RPMI8226 (cell line): ENCODE measurements around the gene FGGY.
"Not testable (repeated sequence)": the region's sequence is repeated elsewhere in the genome, so short reads cannot be mapped to it uniquely, and the experiment has no call there.

Experiments used
- DNase-seq: peaks from one replicate; pipeline ENCODE4 v3.0.0-alpha.2; 2015

Gene FGGY

GRCh38 chr1:59556802-59557548, 260.1 kb downstream of the FGGY start:
- no peak for DNase-seq

- DNase-seq = no peak
Observed at GRCh38 chr1:59557549-59557885, 260.6 kb downstream of the FGGY start.

DNA sequence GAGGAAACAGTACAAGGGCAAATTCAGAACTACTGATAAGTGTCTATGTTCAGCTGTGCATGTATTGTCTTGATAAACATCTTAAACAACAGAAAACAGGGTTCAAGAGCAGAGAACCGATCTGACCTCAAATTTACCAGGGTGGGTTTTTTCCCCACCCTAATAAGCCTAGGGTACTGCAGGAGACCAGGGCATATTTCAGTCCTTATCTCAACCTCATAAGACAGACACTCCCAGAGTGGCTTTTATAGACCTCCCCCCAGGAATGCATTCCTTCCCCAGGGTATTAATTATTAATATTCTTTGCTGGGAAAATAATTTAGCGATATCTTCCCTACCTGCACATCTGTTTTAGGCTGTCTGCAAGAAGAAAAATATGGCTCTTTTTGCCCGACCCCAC, 261.7 kb downstream of the FGGY start:
- DNase-seq = not testable (repeated sequence)

GRCh38 chr1:59560807-59561450, 264.0 kb downstream of the FGGY start:
- no peak for DNase-seq

- no peak for DNase-seq
Observed at GRCh38 chr1:59561796-59562195, 264.9 kb downstream of the FGGY start.

DNA sequence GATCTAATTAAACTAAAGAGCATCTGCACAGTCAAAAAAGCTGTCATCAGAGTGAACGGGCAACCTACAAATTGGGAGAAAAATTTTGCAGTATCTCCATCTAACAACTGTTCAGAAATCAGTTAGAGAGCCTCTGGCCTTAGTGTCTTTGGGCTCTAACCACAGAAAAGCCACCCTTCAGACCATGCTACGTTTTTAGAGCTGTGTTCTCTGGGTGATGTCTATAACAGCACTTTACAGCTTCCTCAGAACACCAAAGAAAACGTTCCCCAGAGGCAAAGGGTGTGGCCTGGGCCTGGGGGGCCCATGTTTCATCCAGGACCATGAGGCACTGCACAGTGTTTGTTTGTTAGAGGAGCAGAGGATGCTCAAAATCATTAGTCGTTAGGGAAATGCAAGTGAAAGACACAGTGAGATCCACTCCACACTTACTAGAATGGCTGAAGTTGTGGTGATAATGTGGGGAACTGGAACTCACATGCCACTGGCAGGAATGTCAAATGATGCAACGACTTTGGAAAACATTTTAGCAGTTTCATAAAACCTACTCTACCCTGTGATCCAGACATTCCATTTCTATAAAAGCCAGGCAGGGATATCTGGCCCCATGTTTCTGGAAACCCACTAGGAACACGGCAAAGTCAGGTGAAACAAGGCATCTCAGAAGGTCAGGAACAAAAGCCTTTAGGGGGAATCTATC, 267.4 kb downstream of the FGGY start:
- DNase-seq = no peak

DNA sequence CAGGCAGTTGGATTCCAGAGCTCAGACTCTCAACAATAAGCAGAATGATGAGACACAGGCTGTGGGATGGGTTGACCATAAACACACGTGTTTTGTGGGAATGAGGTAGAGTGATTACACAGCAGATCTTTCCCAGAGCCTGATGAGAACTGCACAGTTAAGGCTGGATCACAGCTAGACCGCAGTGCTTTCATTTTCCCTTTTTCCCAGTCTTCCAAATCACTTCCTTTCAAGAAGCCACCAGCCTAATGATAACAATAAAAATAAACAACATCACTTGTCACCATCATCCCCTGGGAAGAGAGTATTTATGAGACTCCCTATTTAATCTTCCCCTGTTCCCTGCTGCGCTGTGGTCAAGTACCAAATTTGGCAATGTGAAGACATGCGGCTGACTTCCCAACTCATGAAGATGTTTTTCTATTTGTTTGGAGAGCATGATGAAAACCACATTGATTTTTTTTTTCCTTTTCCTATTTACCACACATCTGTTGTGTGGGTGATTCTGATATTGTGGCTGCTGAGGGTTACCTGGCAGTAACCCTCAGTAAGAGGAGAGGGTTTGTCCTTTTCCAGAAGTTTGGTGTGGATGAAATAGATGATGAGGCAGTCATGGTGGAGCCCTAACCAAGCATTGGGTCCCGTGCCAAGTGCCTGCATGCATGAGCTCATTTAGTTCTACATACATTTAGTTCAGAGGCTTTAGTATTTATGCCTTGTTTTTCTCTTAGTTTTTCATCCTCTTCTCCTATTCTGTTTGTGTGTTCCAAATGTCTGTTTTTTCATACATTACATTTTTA, 268.9 kb downstream of the FGGY start:
- DNase-seq = no peak

- DNase-seq = no peak
Observed at GRCh38 chr1:59568158-59568935, 271.5 kb downstream of the FGGY start.

GRCh38 chr1:59569198-59569597, 272.3 kb downstream of the FGGY start:
- no peak for DNase-seq

DNA sequence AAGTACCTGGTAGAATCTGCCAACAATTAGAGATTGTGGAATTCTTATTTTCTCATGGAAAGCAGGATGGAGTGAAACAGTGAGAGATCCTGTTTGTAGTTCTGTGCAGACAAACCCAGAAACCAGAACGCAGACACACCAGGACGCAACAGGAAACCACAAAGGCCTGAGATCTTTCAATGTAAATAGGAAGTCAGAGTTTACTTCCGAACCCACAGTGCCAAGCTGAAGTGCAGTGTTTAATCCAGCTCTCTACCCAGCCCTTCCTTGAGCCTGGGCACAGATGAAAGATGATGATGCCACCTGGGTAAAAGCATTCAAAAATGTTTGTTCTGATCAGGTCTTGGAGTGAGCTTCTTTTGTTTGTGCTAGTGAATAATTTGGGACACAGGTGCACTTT, 273.6 kb downstream of the FGGY start:
- no peak for DNase-seq

DNA sequence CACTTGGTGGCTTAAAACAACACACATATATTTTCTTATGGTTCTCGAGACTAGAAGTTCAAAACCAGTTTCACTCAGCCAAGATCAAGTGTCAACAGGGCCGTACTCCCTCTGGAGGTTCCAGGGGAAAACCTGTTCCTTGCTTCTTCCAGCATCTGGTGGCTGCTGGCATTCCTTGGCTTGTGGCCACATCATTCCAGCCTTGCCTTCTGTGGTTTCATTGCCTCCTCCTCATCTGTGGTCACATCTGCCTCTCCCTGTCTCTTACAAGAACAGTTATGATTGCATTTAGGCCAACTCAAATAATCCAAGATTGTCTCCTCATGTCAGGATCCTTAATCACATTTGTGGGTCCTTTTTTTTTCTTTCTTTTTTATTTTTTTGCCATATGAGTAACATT, 277.2 kb downstream of the FGGY start:
- DNase-seq = no peak

DNA sequence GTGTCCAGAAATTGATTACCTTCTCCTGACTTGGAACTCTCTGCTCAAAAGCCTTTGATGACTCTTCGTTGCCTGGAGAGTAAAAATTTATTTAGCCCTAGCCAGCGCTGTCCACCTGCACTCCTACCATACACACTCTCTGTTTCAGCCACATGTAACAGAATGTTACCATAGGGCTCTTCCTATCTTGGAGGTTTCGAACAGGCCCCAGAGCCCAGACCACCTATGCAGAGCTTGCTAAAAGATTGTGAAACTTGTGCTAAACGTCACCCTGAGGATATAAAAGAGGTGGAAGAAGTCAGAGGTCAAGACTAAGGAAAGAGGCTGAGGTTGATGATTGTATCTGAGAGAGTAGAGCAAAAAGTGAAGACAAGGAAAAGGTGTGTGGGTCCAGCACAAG, 280.9 kb downstream of the FGGY start:
- DNase-seq = no peak

- no peak for DNase-seq
Observed at GRCh38 chr1:59579222-59579621, 282.3 kb downstream of the FGGY start.

DNA sequence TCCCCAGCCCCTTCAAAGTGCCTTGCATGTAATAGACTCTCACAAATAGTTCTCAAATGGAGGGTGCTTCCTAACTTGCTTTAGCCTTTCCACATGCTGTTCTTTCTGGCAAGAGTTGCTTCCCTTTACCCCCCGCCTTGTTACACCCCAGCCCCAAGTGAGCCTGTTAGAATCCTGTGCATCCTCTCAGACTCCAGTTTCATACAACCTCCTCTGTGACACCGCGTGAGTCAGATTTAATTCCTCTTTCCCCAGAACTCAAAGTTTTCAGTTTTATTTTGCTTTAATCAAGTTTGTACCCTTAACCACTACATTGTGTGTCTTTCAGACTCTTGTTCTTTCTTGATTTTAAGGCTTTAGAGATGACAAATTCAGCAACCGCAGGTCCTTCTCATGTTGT, 283.4 kb downstream of the FGGY start:
- DNase-seq = no peak

DNA sequence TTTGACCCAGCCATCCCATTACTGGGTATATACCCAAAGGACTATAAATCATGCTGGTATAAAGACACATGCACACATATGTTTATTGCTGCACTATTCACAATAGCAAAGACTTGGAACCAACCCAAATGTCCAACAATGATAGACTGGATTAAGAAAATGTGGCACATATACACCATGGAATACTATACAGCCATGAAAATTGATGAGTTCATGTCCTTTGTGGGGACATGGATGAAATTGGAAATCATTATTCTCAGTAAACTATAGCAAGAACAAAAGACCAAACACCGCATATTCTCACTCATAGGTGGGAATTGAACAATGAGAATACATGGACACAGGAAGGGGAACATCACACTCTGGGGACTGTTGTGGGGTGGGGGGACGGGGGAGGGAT, 295.5 kb downstream of the FGGY start:
- DNase-seq = not testable (repeated sequence)

DNA sequence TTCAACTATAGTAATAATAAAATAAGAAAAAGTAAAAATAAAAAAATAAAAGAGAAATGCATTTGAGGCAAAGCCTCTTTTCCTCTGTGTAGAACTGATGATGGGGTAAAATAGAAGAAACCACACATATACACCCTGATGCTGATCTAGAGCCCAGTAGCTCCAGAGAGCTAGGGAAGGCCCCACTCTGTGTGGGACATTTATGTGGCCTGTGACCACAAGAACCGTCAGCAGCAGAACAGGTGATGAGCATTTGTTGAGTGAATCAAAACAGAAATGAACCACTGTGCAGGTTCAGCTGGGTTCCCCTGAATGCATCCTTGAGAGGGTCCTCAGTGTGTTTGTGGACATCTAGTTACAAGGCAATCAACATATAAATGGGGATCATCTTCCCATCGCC, 296.0 kb downstream of the FGGY start:
- DNase-seq = no peak

GRCh38 chr1:59593798-59594790, 297.2 kb downstream of the FGGY start:
- no peak for DNase-seq

DNA sequence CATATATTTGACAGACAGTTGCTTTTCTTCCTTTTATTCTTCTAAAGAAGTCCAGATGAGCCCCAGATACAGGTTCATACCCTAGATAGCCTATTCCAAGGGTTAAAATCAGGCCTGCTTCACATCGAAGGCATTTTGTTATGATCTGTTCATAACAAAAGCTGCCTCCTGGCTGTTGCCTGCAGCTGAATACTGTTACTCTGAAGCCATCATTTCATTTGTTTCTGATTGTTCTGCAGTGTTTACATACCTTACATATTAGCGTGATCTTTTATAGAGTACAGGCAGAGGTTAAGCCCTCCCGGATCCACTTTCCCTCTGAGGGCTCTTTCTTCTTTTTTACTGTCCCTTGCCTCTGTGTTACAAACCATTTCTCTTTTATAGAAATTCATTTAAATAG, 298.9 kb downstream of the FGGY start:
- no peak for DNase-seq

GRCh38 chr1:59596432-59596831, 299.5 kb downstream of the FGGY start:
- DNase-seq = no peak

GRCh38 chr1:59596956-59597355, 300.1 kb downstream of the FGGY start:
- DNase-seq = no peak

DNA sequence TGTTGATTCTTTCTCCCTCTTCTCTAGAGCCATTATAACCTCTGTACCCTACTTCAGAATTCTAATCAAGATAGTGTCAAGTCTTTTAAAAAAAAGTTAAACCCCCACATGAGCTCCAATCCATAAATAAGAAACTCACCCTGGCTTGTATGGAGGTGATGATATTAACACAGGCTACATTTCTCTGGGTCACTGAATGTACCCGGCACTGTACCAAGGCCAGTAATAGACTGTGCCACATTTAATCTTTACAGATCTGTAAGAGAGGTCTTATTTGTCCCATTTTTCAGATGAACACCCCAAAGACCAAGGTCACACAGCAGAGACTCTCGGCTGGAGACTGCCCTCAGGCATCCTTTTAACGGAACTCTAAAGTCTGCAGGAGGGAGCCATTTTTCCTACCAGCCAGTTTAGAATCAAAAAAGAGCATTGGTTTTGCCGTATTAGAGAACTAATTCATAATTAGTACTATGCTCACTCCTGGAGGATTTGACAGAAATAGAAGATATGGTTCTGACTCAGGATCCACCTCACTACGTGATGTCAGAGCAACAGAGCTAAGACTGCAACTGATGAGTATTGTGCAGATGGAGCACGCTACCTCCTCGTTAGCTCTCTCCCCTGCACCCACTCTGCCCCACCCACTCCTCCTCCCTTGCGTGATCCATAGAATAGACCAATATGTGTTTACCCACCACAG, 300.7 kb downstream of the FGGY start:
- DNase-seq = no peak
